D721Med (cell line): ENCODE results near the gene GALNT14.
"Not testable (repeated sequence)": the region's sequence is repeated elsewhere in the genome, so short reads cannot be mapped to it uniquely, and the experiment has no call there.

Experiments used
- DNase-seq: peaks from one replicate; pipeline ENCODE4 v3.0.0; 2011; ENCODE audit warnings: low spot score; ENCODE audit not compliant: insufficient read length
- FAIRE-seq: peaks from 2 replicates; lab custom pipeline; 2011; peaks lifted over from hg19 to GRCh38; lab: Jason Lieb, UNC
- CTCF ChIP-seq: IDR thresholded peaks from 2 replicates; pipeline ENCODE4 v1.5.1; 2012; ENCODE audit warnings: mild to moderate bottlenecking, control low read depth; ENCODE audit not compliant: insufficient read depth; ENCODE audit errors: missing control alignments

The GALNT14 gene

GRCh38 chr2:30920511-30920910 is 217.7 kb downstream of the GALNT14 start:
- DNase-seq (no peak), FAIRE-seq (no peak)
- no peak for TF ChIP-seq CTCF

- no peak for DNase-seq
- TF ChIP-seq CTCF = no peak
- no peak for FAIRE-seq
Observed at GRCh38 chr2:30915486-30915885, 222.8 kb downstream of the GALNT14 start.

GRCh38 chr2:30914456-30914855 is 223.8 kb downstream of the GALNT14 start:
- TF ChIP-seq CTCF = no peak
- FAIRE-seq (no peak), DNase-seq (no peak)

GRCh38 chr2:30912056-30912455 is 226.2 kb downstream of the GALNT14 start:
- DNase-seq = no peak
- FAIRE-seq = no peak
- no peak for TF ChIP-seq CTCF

GRCh38 chr2:30911327-30911726 is 226.9 kb downstream of the GALNT14 start:
- DNase-seq = no peak
- TF ChIP-seq CTCF = no peak
- FAIRE-seq = no peak

GRCh38 chr2:30910686-30911085 is 227.6 kb downstream of the GALNT14 start:
- FAIRE-seq (no peak), DNase-seq (no peak)
- no peak for TF ChIP-seq CTCF

- DNase-seq, FAIRE-seq: not testable (repeated sequence)
Observed at GRCh38 chr2:30904437-30904836, 233.8 kb downstream of the GALNT14 start.

- TF ChIP-seq CTCF = no peak
- DNase-seq (no peak), FAIRE-seq (no peak)
Observed at GRCh38 chr2:30903326-30903725, 234.9 kb downstream of the GALNT14 start.
